Thyroid gland (tissue), 4 donors: ENCODE measurements around the gene PPP1R11.

Source experiments
- CTCF ChIP-seq, 6 experiments: fragments of 200-600 bp in 3 of 6; fragments of 450-650 bp in 3 of 6; sonication (generic) in 3 of 6; IDR thresholded peaks; one replicate each; pipeline ENCODE4 v1.5.1; 2016 to 2019; ENCODE audit warnings: antibody characterized with exemption in 6 of 6, mild to moderate bottlenecking in 2 of 6, inconsistent platforms in 1 of 6, moderate library complexity in 1 of 6
- POLR2A ChIP-seq, 2 donors: fragments of 450-650 bp; IDR thresholded peaks; one replicate each; pipeline ENCODE4 v1.6.1; 2017; ENCODE audit warnings: antibody characterized with exemption in 2 of 2, mild to moderate bottlenecking in 2 of 2, moderate library complexity in 1 of 2

DNA sequence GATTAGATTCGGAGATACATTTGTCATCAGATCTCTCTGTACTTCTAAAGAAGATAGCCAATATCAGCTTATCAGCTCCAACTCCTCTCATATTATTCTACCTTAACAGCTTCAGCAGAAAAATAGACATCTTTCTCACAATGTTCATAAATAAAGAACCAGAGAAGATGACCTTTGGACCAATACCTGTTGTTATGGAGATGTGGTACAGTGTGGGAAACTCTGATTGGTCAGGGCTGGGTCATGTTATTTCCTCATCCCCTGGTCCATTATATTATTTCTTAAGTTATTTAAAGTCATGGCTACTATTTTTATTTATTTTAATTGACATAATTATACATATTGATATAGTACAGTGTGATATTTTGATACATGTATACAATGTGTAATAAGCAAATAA lies 41.8 kb upstream of the PPP1R11 start:
- TF ChIP-seq CTCF (IDR thresholded peaks at IDR 0.05) (no peak), POLR2A (IDR thresholded peaks at IDR 0.05) (no peak)
